ENCODE results near the gene ZDHHC19.
"Not testable (repeated sequence)": the region's sequence is repeated elsewhere in the genome, so short reads cannot be mapped to it uniquely, and the experiment has no call there.

Gene ZDHHC19

DNA sequence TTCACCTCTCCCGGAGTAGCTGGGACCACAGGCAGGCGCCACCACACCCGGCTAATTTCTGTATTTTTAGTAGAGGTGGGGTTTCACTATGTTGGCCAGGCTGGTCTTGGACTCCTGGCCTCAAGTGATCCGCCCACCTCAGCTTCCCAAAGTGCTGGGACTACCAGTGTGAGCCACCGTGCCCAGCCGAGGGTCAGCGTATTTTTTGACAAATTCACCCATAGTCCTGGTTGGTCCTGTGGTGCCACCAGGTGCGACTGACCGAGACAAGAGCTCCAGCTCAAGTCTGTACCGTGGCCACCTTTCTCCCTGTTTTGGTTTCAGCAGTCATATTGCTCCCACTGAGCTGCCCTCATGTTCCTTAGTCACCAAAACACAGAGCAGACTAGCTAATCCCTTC, 13.9 kb upstream of the ZDHHC19 start:
- no peak for DNase-seq (ENCODE audit: low spot score)

DNA sequence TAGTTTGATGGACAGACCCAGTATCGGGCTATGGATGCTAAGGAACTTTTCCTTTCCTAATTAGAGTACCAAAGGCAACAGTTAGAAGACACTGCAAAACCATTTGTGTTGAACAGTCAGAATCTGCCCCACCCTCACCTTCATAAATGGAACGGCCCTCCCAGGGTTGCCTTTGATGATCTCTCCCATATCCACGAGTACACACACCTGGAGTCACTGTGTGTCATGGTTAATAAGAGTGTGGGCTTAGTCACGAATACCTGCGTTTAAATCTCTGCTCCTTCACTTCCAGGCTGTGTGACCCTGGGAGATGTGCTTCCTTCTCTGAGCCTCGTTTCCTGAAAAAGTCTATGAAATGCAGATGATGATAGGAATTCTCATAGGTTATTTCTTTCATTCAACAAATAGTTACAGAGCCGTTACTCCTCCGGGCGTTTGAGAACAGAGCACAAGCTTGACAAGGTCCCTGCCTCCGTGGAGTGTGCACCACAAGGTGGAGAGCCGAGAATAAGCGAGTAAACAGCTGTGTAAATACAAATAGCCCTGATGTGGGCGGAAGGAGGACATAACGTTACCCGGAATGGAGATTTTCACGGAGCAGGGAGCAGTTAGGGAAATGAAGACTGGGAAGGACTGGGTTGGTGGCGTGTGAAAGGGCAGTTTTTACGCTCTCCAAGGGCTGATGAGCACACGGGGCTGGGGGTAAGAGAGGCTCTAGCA, 11.8 kb upstream of the ZDHHC19 start:
- DNase-seq (ENCODE audit: low spot score) = no peak

- DNase-seq (ENCODE audit: low spot score) = no peak
Measured at GRCh38 chr3:196220991-196221390, 9.8 kb upstream of the ZDHHC19 start.

DNA sequence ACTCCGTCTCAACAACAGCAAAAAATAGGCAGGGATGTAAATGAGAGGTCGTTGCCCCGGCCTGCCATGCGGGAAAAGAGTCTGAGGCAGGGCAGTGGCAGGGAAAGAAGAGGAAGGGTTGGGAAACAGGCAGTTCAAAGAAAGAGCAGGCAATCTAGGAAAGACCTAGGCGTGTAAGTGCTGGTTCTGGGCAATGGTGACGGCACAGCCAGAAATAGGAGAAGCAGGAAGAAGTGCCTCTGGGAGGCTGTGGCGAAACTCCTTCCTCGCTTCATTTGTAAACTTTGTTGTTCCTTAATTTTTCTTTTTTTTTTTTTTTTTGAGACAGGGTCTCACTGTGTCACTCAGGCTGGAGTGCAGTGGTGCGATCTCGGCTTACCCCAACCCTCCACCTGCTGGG, 9.4 kb upstream of the ZDHHC19 start:
- no peak for DNase-seq (ENCODE audit: low spot score)

GRCh38 chr3:196219970-196220311, 8.7 kb upstream of the ZDHHC19 start:
- peak; percentile 40 for DNase-seq (ENCODE audit: low spot score)

GRCh38 chr3:196219194-196219969, 8.2 kb upstream of the ZDHHC19 start:
- DNase-seq (ENCODE audit: low spot score) = peak; percentile 32

- no peak for DNase-seq (ENCODE audit: low spot score)
Measured at GRCh38 chr3:196218155-196218712, 7.0 kb upstream of the ZDHHC19 start.

DNA sequence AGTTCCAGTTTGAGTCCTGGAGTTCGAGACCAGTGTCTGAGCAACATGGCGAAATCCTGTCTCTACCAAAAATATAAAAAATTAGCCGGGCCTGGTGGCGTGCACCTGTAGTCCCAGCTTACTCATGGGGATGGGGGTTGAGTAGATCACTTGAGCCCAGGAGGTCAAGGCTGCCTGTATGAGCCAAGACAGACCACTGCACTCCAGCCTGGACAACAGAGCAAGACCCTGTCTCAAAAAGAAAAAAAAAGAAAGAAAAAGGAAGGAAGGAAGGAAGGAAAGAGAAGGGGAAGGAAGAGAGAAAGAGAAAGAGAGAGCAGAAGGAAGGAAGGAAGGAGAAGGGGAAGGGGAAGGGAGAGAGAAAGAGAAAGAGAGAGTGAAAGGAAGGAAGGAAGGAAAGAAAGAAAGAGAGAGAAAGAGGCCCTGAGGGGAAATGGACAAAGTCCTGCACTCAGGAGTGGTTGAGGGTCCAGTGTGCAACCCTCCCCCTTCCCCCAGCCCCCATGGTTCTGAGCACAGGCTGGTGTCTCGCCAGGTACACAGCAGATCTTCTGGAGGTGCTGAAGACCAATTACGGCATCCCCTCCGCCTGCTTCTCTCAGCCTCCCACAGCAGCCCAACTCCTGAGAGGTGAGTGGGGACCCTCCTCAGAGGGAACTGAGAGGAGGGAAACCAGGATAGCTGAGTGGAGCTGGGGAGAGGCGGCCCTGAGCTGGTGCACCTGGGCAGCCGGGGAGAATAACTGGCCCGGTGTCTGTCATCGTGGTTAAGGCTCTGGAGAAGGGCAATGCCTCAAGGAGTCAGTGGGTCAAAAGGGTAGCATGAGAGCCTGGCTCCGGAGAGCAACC, 6.3 kb upstream of the ZDHHC19 start:
- DNase-seq (ENCODE audit: low spot score) = peak; percentile 20

DNA sequence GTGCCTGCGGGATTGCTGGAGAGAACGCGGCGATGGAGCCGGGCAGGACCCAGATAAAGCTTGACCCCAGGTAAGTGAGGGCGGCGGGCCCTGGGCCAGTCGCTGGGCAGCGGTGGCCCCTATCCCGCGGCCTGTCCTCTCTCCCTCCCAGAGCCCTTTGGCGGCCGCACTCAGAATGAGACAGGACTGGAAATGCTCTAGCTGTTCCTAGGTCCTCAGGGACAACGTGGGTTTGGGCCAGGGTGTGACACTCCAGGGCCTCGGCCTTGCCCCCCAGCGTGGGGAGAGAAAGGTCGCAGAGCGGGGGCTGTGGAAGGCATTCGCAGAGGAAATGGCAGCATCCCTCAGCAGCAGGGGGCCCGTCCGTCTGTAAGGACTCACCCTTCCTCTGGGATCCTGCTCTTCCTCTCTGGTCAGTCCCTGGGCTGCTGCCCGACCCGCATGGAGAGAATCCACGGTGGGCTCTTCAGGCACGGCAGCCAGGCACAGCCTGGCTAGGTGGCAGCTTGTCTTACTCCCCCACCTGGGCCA, 5.5 kb upstream of the ZDHHC19 start:
- peak; percentile 23 for DNase-seq (ENCODE audit: low spot score)

DNA sequence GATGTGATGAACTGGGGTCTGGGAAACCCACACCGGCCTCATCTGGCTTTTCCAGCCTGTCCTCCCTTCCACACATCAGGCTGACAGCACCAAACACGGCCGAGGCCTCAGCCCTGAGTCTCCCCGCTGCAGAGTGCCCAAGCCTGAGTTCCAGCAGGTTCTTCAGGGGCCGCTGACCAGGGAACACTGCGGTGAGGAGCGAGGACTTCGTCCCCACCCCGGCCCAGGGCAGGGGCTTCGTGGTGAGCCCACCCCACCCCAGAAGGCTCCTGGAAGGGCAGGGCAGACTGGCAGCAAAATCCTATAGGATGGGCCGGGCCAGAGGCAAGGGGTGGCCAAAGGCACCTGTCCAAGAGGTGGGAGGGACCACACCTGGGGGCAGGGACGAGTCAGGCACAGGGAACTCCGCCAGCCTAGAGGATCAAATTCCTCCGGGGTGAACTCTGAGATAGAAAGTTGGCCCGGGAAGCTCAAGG, 4.9 kb upstream of the ZDHHC19 start, which contains the start of gene SLC51A:
TSS of gene SLC51A (plus strand) at position 446 of the 476 bp plus-strand sequence. CDS start 179 bp downstream, outside the sequence.
- DNase-seq (ENCODE audit: low spot score) = peak; percentile 33

- no peak for DNase-seq (ENCODE audit: low spot score)
Measured at GRCh38 chr3:196215493-196216020, 4.4 kb upstream of the ZDHHC19 start.

DNA sequence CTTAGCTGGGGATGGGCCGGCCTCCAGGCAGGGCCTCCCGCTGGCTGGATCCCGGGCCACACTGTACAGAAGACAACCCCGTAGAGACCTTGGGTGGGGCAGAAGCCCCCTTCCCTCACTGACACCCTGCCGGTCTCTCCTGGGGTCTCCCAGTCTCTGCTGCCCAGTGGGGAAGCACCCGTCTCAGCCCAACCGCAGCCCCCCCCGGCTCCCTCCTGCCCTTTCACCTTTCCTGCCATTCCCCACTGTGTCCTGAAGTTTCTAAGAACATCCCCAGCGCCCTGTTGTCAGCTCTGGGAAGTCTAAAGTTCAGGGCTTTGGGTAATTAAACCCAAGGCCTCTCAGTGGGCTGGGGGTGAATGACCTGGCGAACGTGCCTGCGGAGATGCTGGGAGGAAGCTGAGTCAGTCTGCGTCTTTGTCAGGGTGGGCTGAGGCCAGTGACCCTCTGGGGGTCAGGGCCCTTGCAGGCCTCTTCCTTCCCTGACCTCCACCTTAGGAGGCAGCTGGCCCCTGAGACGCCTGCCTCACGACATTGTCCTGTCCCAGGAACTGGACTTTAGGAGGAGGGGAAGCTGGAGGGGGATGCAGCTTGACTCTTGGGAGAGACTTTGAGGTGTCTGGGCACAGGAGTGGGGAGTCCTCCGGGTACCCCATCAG, 3.7 kb upstream of the ZDHHC19 start:
- DNase-seq (ENCODE audit: low spot score) = peak; percentile 28

GRCh38 chr3:196209944-196210672, 1.1 kb downstream of the ZDHHC19 start:
- not testable (repeated sequence) for DNase-seq (ENCODE audit: low spot score)

GRCh38 chr3:196208942-196209695, 2.1 kb downstream of the ZDHHC19 start:
- DNase-seq (ENCODE audit: low spot score) = no peak

- no peak for DNase-seq (ENCODE audit: low spot score)
Measured at GRCh38 chr3:196207833-196208607, 3.2 kb downstream of the ZDHHC19 start.

DNA sequence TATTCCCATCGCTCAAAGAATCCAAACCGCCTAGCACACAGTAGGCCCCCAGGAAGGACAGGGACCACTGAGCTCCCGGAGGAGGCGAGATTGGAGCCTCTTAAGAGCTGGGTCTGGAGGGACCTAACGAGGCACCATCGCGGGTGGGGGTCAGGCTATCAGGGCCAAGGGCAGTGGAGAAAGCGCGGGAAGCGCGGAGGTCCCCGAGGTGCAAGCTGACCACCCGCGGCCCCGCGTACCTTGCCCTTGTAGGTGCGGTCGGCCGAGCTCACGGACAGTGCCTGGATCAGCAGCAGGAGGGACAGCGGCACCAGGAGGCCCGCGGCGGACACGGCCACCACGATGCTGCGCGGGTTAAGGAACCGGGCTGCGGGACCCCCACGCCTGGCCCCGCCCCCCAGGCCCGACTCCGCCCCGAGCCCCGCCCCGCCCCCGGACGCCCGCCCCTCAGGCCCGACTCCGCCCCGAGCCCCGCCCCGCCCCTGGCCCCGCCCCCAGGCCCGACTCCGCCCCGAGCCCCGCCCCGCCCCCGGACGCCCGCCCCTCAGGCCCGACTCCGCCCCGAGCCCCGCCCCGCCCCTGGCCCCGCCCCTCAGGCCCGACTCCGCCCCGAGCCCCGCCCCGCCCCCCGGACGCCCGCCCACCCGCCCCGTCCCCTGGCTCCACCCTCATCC, 3.9 kb downstream of the ZDHHC19 start:
- no peak for DNase-seq (ENCODE audit: low spot score)

GRCh38 chr3:196205442-196206205, 5.6 kb downstream of the ZDHHC19 start:
- not testable (repeated sequence) for DNase-seq (ENCODE audit: low spot score)

Measured in D341Med (cell line).